ENCODE results near the gene ISG20.

DNA sequence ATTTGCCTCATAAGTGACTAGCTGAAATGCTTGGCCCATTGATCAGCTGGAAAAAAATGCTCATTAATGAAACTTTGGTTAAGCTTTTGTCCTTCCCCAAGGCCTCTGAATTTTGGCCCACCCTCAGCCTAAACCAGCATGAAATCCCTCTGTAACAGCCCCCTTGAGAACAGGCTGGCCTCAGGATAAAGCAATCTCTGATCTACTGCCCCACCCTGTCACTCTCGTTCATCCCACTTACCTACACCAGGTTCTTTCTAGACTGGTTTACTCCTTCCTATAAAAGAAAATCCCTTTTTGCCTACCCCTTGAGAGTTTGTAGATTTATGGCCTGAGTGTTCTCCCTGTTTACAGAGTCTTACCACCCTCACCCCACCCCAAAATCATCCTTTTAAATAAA, 21.0 kb upstream of the ISG20 start:
- TF ChIP-seq GATA2 (IDR thresholded peaks at IDR 0.05; ENCODE audit: low read depth, low read length): no peak
- TF ChIP-seq GATA3 (IDR thresholded peaks at IDR 0.05; ENCODE audit: low read depth, low read length): no peak
